GM10266 (cell line): ENCODE measurements around the gene PRKCE.

Source experiments
- DNase-seq: peaks from one replicate; pipeline ENCODE4 v3.0.0; 2012; ENCODE audit errors: extremely low spot score
- TF ChIP-seq, protein P1 (sequence below): IDR thresholded peaks from 2 replicates; pipeline ENCODE4 v1.5.1; 2012; ENCODE audit warnings: mild to moderate bottlenecking, low read depth; ENCODE audit not compliant: control insufficient read depth, insufficient read depth; ENCODE audit errors: missing control alignments

PRKCE gene

DNA sequence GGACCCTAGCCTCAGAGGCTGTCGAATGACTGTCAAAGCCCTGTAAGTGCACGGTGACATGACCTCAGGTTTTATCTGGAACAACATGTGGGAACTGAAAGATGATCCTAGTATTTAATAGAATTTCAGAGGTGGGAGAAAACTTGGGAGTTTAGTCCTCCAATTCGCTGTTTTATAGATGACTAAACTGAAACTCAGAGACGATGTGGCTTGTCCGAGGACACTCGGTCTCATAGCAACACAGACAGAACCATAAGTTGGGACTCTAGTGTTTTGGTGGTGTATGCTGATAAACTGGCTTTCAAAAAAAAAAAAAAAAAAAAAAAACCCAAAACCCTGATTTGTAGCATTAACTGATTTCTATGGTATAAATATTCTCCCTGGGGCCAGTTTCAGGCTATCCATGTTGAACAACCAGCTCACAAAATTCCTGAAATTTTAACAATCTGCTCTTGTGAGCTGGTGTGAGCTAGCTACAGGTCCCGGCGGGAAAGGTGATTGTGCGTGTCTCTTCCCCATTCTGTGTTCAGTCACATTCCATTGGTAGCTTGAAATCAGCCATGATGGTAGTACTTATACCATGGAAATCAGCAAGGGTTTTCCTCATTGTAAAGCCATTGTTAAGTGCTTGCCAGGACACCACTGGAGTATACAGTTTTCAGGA, 450.2 kb downstream of the PRKCE start:
- no peak for DNase-seq
- TF ChIP-seq, protein P1, sequence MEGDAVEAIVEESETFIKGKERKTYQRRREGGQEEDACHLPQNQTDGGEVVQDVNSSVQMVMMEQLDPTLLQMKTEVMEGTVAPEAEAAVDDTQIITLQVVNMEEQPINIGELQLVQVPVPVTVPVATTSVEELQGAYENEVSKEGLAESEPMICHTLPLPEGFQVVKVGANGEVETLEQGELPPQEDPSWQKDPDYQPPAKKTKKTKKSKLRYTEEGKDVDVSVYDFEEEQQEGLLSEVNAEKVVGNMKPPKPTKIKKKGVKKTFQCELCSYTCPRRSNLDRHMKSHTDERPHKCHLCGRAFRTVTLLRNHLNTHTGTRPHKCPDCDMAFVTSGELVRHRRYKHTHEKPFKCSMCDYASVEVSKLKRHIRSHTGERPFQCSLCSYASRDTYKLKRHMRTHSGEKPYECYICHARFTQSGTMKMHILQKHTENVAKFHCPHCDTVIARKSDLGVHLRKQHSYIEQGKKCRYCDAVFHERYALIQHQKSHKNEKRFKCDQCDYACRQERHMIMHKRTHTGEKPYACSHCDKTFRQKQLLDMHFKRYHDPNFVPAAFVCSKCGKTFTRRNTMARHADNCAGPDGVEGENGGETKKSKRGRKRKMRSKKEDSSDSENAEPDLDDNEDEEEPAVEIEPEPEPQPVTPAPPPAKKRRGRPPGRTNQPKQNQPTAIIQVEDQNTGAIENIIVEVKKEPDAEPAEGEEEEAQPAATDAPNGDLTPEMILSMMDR = no peak

DNA sequence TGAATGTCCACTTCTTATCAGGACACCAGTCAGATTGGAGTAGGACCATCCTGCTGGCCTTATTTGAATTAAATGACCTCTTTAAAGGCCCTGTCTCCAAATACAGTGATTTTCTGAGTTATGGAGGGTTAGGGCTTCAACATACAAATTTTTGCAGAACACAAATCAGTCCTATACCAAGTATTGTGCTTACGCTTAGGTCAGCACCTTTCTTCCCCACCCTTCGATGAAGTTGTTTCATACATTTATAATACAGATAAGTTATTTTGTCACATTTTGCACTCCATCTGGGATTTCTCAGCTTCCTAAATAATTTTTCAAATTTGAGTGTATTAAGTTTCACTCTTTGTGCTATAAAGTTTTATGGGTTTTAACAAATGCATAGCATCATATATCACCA, 455.2 kb downstream of the PRKCE start:
- DNase-seq = no peak
- TF ChIP-seq, protein P1 = no peak

DNA sequence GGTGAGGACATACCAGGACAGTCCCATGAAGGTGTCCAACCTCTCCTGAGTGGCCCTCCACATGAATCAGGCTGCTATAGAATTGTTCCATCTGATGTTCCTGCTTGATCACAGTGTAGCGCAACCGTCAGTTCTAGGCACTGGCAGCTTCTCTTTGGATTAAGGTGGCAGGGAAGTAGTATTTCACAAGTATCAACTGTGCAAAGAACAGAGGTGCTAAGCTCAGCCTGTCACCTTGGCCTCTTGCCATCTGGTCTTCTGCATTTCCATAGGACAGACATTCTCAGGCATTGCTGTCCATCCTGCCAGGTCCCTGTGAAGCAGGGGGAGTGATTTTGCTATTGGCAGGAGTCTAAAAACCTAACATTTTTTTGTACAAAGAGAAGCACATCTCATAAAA, 463.5 kb downstream of the PRKCE start:
- DNase-seq = no peak
- TF ChIP-seq, protein P1 = no peak

DNA sequence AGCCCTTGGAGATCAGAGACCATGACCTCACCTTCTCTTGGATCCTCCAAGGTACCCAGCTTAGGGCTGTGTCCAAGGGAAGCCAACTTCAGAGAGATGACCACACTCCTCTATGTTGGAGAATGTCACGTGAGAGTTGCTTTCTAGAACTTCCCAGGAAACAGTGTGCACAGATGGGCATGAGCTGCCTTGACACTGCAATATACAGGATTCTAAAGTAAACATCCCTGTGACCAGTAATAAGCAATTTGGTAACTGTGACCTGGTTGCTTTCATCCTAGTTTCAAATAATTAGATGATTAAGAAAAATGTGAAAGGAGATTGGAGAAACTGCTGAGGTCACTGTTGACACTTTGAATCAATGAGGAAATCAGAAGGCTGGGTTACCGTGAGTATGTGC, 464.7 kb downstream of the PRKCE start:
- TF ChIP-seq, protein P1 = no peak
- no peak for DNase-seq

DNA sequence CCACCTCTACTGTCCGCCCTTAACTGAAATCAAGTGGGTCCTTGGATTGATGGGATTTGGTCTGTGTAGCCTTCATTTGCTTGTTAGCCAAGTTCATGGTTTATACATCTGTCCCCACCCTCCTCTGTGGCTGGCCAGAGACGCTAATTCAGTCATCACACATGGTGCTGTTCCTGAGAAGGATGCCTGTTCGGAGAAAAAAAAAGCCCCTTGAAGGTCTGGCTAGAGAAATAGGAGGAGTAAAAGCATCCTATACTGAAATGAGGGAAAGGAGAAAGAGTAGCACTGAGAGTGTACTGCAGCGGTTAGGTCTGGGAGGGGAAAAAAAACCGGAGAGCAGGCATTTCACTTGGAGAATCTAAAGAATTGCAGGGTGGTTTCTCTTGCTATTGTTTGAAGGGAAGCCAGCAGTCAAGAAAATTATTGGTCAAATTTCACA, 465.1 kb downstream of the PRKCE start:
- TF ChIP-seq, protein P1 = no peak
- DNase-seq = no peak

DNA sequence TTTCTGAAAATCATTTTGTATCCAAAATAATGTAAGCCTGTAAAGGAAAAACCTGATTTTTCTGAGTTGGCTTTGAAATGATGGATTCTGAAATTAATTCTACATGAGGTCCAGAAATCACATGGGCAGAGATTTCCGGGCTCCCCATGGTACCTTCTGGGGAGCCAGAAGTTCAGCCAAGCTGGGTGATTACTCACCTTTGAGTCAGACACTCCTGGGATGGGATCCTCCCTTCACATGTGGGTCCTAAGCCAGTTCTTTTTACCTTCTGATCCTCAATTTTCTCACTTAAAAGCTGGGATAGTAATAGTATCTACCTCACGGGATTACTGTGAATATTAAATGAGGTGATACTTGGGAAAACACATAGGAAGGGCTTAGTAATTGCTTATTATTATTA, 465.9 kb downstream of the PRKCE start:
- TF ChIP-seq, protein P1 = no peak
- no peak for DNase-seq

DNA sequence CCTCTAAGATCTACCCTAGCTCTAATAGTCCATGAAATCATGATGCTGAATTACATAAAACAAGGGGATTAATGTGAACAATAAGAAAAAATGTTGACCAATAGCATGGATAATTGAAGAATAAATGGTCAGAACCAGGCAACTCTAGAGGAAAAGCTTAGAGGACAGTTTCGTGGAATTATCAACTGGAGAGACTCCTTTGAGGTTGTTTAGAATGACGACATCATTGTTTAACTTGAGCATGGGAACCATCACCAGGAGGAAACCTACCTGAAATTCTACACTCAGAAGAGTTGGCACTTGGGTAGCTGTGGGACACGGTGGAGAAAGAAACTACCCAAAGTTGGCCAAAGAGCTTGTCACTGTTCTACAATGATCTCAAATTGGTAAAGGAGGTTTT, 466.5 kb downstream of the PRKCE start:
- TF ChIP-seq, protein P1 = no peak
- DNase-seq = no peak
